ENCODE data around the gene SLC25A11.

Gene SLC25A11

GRCh38 chr17:4887581-4887980 is 52.3 kb downstream of the SLC25A11 start:
- no peak for DNase-seq (ENCODE audit: low spot score in 2 of 2)
- Mint-ChIP-seq H3K36me3 (ENCODE audit: insufficient read depth) (peaks cover 19% of the 10 kb centered on the region), H3K9me3 (no peaks in the 10 kb centered on the region), H3K4me3 (no peak overlapping the region), H3K27ac (ENCODE audit: low read depth) (no peak overlapping the region), H3K4me1 (peaks cover 6% of the 10 kb centered on the region), H3K27me3 (no peaks in the 10 kb centered on the region)
- ATAC-seq (replicated peaks; ENCODE audit: extremely low read depth, poor library complexity, severe bottlenecking) = no peak
